ENCODE measurements around the gene LTO1. TPM values are rescaled to one million over a fixed set of nuclear protein-coding genes. Genes with fewer than 3 reads are reported as not detected.

LTO1 gene
- total and polyA plus RNA-seq, 5 donors from 2014 or later: 15.5 to 37.6 (median 18.0) TPM

GRCh38 chr11:69664103-69664775 lies 10.9 kb downstream of the LTO1 start:
- DNase-seq: no peak
- no peak overlapping the region for H3K27ac ChIP-seq (ENCODE audit: insufficient read depth, low read length, poor library complexity, severe bottlenecking)
- H3K4me1 ChIP-seq (ENCODE audit: control insufficient read depth, insufficient read depth, low read length, poor library complexity, severe bottlenecking): no peaks in the 10 kb centered on the region
- ATAC-seq (ENCODE audit: low read depth in 2 of 2): no peak
- no peaks in the 10 kb centered on the region for H3K9me3 ChIP-seq (ENCODE audit: control insufficient read depth in 2 of 2, low read length in 2 of 2)
- H3K36me3 Mint-ChIP-seq: peaks cover 25% of the 10 kb centered on the region
- H3K36me3 ChIP-seq (ENCODE audit: control insufficient read depth, insufficient read depth, low read length): peaks cover 49% of the 10 kb centered on the region
- H3K9me3 Mint-ChIP-seq: no peaks in the 10 kb centered on the region
- H3K27me3 Mint-ChIP-seq: no peaks in the 10 kb centered on the region
- no peak overlapping the region for H3K4me3 ChIP-seq (ENCODE audit: low read depth, low read length)
- peak overlapping the region in 1 of 3 donors; percentile 82 for H3K27ac Mint-ChIP-seq
- no peaks in the 10 kb centered on the region for H3K27me3 ChIP-seq (ENCODE audit: control insufficient read depth, insufficient read depth, low read length)
- peaks cover 0 to 9% (median 4%) of the 10 kb centered on the region in 4 donors for H3K4me1 Mint-ChIP-seq
- peak overlapping the region in 1 of 4 donors; percentile 43 for H3K4me3 Mint-ChIP-seq

GRCh38 chr11:69663326-69663725 lies 11.8 kb downstream of the LTO1 start:
- no peak for DNase-seq
- H3K4me3 ChIP-seq (ENCODE audit: low read depth, low read length): no peak overlapping the region
- no peaks in the 10 kb centered on the region for H3K4me1 ChIP-seq (ENCODE audit: control insufficient read depth, insufficient read depth, low read length, poor library complexity, severe bottlenecking)
- no peak overlapping the region for H3K27ac ChIP-seq (ENCODE audit: insufficient read depth, low read length, poor library complexity, severe bottlenecking)
- no peaks in the 10 kb centered on the region for H3K9me3 ChIP-seq (ENCODE audit: control insufficient read depth in 2 of 2, low read length in 2 of 2)
- H3K27ac Mint-ChIP-seq: no peak overlapping the region
- H3K27me3 Mint-ChIP-seq: no peaks in the 10 kb centered on the region
- no peaks in the 10 kb centered on the region for H3K9me3 Mint-ChIP-seq
- peaks cover 0 to 9% (median 3%) of the 10 kb centered on the region in 4 donors for H3K4me1 Mint-ChIP-seq
- no peak for ATAC-seq (ENCODE audit: low read depth in 2 of 2)
- peaks cover 47% of the 10 kb centered on the region for H3K36me3 ChIP-seq (ENCODE audit: control insufficient read depth, insufficient read depth, low read length)
- H3K36me3 Mint-ChIP-seq: peaks cover 25% of the 10 kb centered on the region
- no peak overlapping the region for H3K4me3 Mint-ChIP-seq
- no peaks in the 10 kb centered on the region for H3K27me3 ChIP-seq (ENCODE audit: control insufficient read depth, insufficient read depth, low read length)

- Mint-ChIP-seq H3K27ac (no peak overlapping the region), H3K4me1 (peaks cover 0 to 4% (median 2%) of the 10 kb centered on the region in 4 donors), H3K4me3 (no peak overlapping the region), H3K9me3 (no peaks in the 10 kb centered on the region), H3K36me3 (peaks cover 23% of the 10 kb centered on the region), H3K27me3 (no peaks in the 10 kb centered on the region)
- Histone ChIP-seq H3K36me3 (ENCODE audit: control insufficient read depth, insufficient read depth, low read length) (peaks cover 45% of the 10 kb centered on the region), H3K4me1 (ENCODE audit: control insufficient read depth, insufficient read depth, low read length, poor library complexity, severe bottlenecking) (no peaks in the 10 kb centered on the region), H3K27ac (ENCODE audit: insufficient read depth, low read length, poor library complexity, severe bottlenecking) (no peak overlapping the region), H3K4me3 (ENCODE audit: low read depth, low read length) (no peak overlapping the region), H3K9me3 (ENCODE audit: control insufficient read depth in 2 of 2, low read length in 2 of 2) (no peaks in the 10 kb centered on the region), H3K27me3 (ENCODE audit: control insufficient read depth, insufficient read depth, low read length) (no peaks in the 10 kb centered on the region)
- no peak for ATAC-seq (ENCODE audit: low read depth in 2 of 2)
- no peak for DNase-seq
Observed at GRCh38 chr11:69662806-69663205, 12.3 kb downstream of the LTO1 start.

GRCh38 chr11:69662021-69662698 lies 13.0 kb downstream of the LTO1 start:
- peaks cover 0 to 3% (median 0%) of the 10 kb centered on the region in 4 donors for H3K4me1 Mint-ChIP-seq
- no peak for DNase-seq
- Histone ChIP-seq H3K27me3 (ENCODE audit: control insufficient read depth, insufficient read depth, low read length) (no peaks in the 10 kb centered on the region), H3K9me3 (ENCODE audit: control insufficient read depth in 2 of 2, low read length in 2 of 2) (no peaks in the 10 kb centered on the region), H3K4me1 (ENCODE audit: control insufficient read depth, insufficient read depth, low read length, poor library complexity, severe bottlenecking) (no peaks in the 10 kb centered on the region), H3K36me3 (ENCODE audit: control insufficient read depth, insufficient read depth, low read length) (peaks cover 39% of the 10 kb centered on the region), H3K27ac (ENCODE audit: insufficient read depth, low read length, poor library complexity, severe bottlenecking) (no peak overlapping the region), H3K4me3 (ENCODE audit: low read depth, low read length) (no peak overlapping the region)
- H3K9me3 Mint-ChIP-seq: no peaks in the 10 kb centered on the region
- no peaks in the 10 kb centered on the region for H3K27me3 Mint-ChIP-seq
- ATAC-seq (ENCODE audit: low read depth in 2 of 2): no peak
- peaks cover 16% of the 10 kb centered on the region for H3K36me3 Mint-ChIP-seq
- no peak overlapping the region for H3K27ac Mint-ChIP-seq
- H3K4me3 Mint-ChIP-seq: no peak overlapping the region

GRCh38 chr11:69661413-69661715 lies 13.8 kb downstream of the LTO1 start:
- H3K36me3 ChIP-seq (ENCODE audit: control insufficient read depth, insufficient read depth, low read length): peaks cover 31% of the 10 kb centered on the region
- H3K9me3 ChIP-seq (ENCODE audit: control insufficient read depth in 2 of 2, low read length in 2 of 2): no peaks in the 10 kb centered on the region
- Mint-ChIP-seq H3K4me1 (peaks cover 0 to 3% (median 0%) of the 10 kb centered on the region in 4 donors), H3K27ac (peak overlapping the region in 1 of 3 donors; percentile 62), H3K27me3 (no peaks in the 10 kb centered on the region), H3K4me3 (no peak overlapping the region), H3K9me3 (no peaks in the 10 kb centered on the region), H3K36me3 (peaks cover 15% of the 10 kb centered on the region)
- H3K27ac ChIP-seq (ENCODE audit: insufficient read depth, low read length, poor library complexity, severe bottlenecking): no peak overlapping the region
- no peak for DNase-seq
- ATAC-seq (ENCODE audit: low read depth in 2 of 2): no peak
- no peaks in the 10 kb centered on the region for H3K4me1 ChIP-seq (ENCODE audit: control insufficient read depth, insufficient read depth, low read length, poor library complexity, severe bottlenecking)
- no peak overlapping the region for H3K4me3 ChIP-seq (ENCODE audit: low read depth, low read length)
- no peaks in the 10 kb centered on the region for H3K27me3 ChIP-seq (ENCODE audit: control insufficient read depth, insufficient read depth, low read length)

GRCh38 chr11:69660001-69660500 lies 15.1 kb downstream of the LTO1 start:
- Histone ChIP-seq H3K27ac (ENCODE audit: insufficient read depth, low read length, poor library complexity, severe bottlenecking) (no peak overlapping the region), H3K27me3 (ENCODE audit: control insufficient read depth, insufficient read depth, low read length) (no peaks in the 10 kb centered on the region), H3K4me3 (ENCODE audit: low read depth, low read length) (no peak overlapping the region), H3K36me3 (ENCODE audit: control insufficient read depth, insufficient read depth, low read length) (peaks cover 21% of the 10 kb centered on the region), H3K9me3 (ENCODE audit: control insufficient read depth in 2 of 2, low read length in 2 of 2) (no peaks in the 10 kb centered on the region), H3K4me1 (ENCODE audit: control insufficient read depth, insufficient read depth, low read length, poor library complexity, severe bottlenecking) (no peaks in the 10 kb centered on the region)
- no peaks in the 10 kb centered on the region for H3K9me3 Mint-ChIP-seq
- no peak for DNase-seq
- no peak for ATAC-seq (ENCODE audit: low read depth in 2 of 2)
- H3K4me1 Mint-ChIP-seq: peaks cover 0 to 3% (median 0%) of the 10 kb centered on the region in 4 donors
- H3K4me3 Mint-ChIP-seq: no peak overlapping the region
- H3K27ac Mint-ChIP-seq: no peak overlapping the region
- peaks cover 13% of the 10 kb centered on the region for H3K36me3 Mint-ChIP-seq
- H3K27me3 Mint-ChIP-seq: no peaks in the 10 kb centered on the region

- H3K4me1 ChIP-seq (ENCODE audit: control insufficient read depth, insufficient read depth, low read length, poor library complexity, severe bottlenecking): no peaks in the 10 kb centered on the region
- no peaks in the 10 kb centered on the region for H3K9me3 ChIP-seq (ENCODE audit: control insufficient read depth in 2 of 2, low read length in 2 of 2)
- peaks cover 9% of the 10 kb centered on the region for H3K36me3 Mint-ChIP-seq
- H3K4me1 Mint-ChIP-seq: peaks cover 0 to 3% (median 0%) of the 10 kb centered on the region in 4 donors
- H3K36me3 ChIP-seq (ENCODE audit: control insufficient read depth, insufficient read depth, low read length): peaks cover 17% of the 10 kb centered on the region
- H3K27ac ChIP-seq (ENCODE audit: insufficient read depth, low read length, poor library complexity, severe bottlenecking): no peak overlapping the region
- H3K4me3 Mint-ChIP-seq: no peak overlapping the region
- H3K27me3 Mint-ChIP-seq: no peaks in the 10 kb centered on the region
- no peaks in the 10 kb centered on the region for H3K9me3 Mint-ChIP-seq
- ATAC-seq (ENCODE audit: low read depth in 2 of 2): no peak
- no peak for DNase-seq
- no peak overlapping the region for H3K4me3 ChIP-seq (ENCODE audit: low read depth, low read length)
- H3K27ac Mint-ChIP-seq: no peak overlapping the region
- no peaks in the 10 kb centered on the region for H3K27me3 ChIP-seq (ENCODE audit: control insufficient read depth, insufficient read depth, low read length)
Observed at GRCh38 chr11:69659591-69659990, 15.6 kb downstream of the LTO1 start.

All from CD4-positive, CD25-positive, alpha-beta regulatory T cell (primary cell).